Ramos (cell line): Measurements from ENCODE around the gene RUVBL1.
"Not testable (repeated sequence)": the region's sequence is repeated elsewhere in the genome, so short reads cannot be mapped to it uniquely, and the experiment has no call there.

Experiments
- in situ Hi-C: fragments of 300-500 bp; cut with MboI; formaldehyde crosslinking; loops from one replicate; pipeline ENCODE4 v1.14.3; 2022; ENCODE audit warnings: low sequenced_read_pairs; ENCODE audit not compliant: unreplicated experiment

RUVBL1 gene

DNA sequence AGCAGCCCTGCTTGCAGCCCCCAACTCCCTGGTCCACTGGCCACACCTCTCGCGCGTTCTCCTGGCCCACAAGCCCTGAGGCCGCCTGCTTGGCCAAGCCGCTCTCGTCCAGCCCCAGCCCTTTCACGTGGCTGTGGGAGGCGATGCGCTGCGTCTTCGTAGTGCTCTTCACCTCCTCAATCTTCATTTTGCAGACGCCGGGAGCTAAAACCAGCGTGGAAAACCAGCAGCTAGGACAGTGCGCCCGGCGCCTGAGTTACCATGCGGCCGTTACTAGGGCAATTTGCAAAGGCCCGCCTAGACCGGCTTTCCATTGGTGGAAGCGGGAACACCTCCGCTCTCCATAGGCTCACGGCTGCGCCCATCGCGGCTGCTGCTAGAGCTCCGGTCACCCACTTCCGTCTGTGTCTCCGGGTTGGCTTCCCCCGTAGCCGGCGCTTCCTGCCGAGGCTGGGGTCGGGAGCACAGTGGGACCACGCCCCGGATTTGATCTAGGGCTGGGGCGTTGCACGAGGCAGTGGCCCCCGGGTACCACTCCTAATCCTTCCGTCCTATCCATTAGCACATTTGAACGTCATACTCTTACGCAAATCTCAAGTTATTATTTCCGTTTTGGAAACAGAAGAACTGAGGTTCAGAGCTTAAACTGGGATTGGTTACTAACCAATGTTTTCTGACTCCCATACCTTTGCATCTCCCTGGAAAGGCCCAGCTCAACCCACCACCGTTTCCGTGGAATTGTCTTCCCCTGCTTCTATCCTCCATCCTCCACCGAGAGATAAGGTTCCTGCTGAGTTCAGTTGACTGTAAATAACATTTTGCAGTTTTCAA, at the start of gene RUVBL1:
Gene RUVBL1 (minus strand): TSS at position 275 of the 831 bp plus-strand sequence. CDS start 88 bp downstream, at position 187.
- in situ Hi-C loops, result no loop called here

DNA sequence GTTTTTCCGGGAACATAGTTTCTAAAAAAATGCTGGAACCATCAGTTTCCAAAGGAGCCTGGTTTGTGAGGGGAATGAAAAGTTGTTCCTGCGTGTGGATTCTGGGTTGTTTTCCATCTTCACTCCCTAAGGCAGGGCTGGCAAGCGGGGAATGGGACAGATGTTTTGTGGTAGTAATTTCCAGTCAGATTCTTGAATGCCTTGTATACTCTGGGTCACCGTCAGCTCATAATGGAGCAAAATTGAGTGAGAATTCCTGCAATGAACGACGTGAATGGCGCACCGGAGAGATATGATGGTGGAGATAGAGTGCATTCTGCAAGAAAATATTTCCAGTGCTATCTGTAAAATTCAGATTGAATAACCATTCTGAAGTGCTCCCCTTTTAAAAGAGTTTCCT, 49.6 kb upstream of the RUVBL1 start:
- in situ Hi-C loops, result no loop called here

DNA sequence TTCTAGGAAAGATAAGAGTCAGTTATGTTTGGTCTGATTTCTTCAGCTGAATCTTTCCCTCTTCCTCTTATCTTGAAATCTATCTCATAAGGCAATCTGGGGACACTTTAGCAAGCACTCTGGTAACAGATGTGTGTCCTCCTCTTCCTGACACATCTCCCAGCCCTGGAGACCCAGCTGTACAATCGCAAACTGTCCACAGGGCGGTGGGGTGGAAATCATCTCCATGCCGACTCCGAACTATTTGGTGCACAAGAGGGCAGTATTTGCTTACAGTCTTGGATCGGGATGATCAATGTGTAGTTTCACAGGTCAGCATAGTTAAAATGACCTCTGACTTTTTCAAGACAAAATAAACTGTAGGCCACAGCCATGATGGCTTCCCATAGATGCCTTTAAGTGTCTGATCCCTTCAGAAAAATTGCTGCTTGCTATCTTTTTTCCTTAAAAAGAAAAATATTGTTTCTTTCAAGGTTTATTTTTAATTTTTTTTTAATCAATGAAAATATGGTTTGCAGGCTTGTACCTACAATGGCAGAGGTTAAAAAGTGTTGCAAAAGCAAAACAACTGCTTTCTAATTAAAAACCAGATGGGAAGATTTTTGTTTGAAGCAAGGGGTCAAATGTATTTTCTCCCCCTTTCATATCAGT, 47.4 kb upstream of the RUVBL1 start:
- in situ Hi-C loops, result no loop called here

DNA sequence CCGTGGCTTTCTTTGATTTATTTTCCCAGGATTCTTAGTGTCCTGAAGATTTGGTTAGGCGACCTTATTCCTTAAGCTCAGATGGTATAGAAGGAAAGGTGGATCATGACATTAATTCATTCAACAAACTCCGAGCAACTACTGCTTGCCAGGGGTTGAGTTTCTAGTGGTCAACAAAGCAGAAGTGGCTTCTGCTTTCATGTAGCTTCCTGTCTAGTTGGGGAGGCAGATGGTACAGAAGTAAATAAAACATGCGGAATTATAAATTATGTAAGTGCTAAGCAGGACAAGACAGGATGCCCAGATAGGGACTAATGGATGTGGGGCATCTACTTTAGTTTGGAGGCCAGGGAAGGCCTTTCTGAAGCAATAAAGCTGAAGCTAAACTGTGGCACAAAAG, 45.2 kb upstream of the RUVBL1 start:
- in situ Hi-C loops, result no loop called here

DNA sequence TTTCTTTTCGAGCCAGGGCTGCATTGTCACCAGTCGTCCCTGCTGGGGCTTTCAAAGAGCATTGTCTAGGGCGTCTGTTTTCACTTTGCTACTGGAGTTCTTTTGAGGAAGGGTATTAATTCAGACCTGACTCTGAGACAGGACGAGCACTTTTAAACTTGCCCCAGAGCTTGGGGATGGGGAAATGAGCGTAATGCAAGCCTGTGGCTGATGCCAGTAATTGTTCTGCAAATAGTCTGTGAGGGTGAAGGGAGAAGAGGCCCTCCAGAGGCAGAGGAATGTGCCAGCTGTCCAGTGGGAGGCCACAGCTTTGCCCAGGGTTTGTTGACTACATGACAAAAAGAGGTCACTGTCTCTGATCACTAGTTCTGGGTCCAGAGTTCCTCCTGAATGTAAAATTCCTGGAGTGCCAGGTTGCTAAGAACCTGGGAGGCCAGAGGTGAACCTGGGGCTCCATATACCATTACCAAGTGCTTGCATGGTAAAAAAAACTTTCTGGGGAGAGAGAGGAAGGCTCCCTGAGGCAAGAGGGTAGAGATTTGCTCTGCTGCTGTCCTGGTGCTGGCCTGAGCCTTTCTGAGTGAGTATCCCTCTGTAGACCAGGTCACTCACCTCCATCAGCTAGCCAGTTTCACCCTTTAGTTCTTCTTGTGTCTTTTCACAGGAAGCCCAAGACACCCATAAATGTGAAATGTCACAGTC, 44.5 kb upstream of the RUVBL1 start:
- in situ Hi-C loops, result no loop called here

DNA sequence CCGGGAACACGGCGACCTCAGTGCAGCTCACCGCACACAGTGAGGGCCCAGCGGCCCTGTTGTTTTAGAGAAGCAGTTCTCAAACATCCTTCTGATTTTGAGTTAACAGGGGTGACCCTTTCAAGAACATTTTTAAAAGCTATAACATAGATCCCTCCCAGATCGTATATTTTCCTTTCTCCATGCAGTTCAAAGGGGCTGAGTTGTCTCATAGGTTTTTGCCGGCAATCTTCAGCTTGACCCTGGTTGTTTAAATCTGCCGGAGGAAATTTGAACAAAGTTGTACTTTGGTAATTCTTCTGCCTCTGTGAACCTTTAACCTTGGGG, 44.0 kb upstream of the RUVBL1 start:
- in situ Hi-C loops, result no loop called here

DNA sequence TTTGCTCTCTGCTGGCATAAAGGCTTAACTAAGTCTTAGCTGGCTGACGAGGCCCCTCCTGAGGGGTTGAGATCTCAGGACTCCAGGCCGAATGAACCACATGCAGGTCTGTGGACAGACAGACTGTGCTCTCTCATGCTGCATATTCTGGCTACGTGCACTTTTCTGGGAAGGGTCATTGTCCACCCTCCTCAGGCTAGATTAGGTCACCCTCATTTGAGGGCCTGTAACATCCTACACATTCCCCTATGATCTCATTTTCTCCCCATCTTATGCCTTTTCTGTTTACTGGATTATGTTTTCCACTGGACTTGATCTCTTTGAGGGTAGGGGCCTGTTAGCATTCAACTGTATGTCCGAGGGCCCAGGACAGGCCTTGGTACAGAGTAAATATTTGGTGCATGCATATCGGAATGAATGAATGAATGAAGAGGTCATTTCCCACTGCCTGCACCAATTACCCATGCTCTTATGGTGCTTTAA, 43.4 kb upstream of the RUVBL1 start:
- in situ Hi-C loops, result no loop called here

DNA sequence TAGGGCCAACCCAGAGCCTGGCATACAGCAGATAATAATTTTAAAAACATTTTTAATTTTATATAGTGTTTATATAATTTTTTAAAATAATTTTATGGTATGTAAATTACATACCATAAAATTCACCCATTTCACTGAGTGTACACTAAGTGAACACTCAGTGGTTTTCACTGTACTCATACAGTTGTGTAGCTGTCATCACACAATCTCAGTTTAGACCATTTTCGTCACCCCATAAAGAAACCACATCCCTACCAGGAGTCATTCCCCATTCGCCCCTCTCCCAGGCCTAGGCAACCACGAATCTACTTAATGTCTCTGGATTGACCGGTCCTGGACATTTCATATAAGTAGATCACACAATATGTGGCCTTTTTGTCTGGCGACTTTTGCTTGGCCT, 39.8 kb upstream of the RUVBL1 start:
- in situ Hi-C loops, result no loop called here

DNA sequence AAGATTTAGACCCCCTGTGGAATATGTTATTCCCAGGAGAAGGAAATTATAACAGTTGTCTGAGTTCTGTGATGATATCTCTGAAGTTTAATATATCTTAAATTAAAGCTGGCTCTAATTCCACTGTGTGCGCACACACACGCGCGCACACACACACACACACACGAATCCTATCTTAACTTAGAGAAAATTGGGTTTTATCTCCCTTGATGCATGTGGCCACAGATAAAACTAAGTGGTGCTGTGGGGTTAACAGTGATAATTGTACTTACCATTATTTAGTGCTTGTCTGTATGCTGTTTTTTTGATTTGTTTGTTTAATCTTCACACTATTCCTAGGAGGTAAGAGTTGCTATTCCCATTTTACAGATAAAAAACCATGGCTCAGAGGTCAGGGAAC, 37.0 kb upstream of the RUVBL1 start:
- in situ Hi-C loops, result no loop called here

DNA sequence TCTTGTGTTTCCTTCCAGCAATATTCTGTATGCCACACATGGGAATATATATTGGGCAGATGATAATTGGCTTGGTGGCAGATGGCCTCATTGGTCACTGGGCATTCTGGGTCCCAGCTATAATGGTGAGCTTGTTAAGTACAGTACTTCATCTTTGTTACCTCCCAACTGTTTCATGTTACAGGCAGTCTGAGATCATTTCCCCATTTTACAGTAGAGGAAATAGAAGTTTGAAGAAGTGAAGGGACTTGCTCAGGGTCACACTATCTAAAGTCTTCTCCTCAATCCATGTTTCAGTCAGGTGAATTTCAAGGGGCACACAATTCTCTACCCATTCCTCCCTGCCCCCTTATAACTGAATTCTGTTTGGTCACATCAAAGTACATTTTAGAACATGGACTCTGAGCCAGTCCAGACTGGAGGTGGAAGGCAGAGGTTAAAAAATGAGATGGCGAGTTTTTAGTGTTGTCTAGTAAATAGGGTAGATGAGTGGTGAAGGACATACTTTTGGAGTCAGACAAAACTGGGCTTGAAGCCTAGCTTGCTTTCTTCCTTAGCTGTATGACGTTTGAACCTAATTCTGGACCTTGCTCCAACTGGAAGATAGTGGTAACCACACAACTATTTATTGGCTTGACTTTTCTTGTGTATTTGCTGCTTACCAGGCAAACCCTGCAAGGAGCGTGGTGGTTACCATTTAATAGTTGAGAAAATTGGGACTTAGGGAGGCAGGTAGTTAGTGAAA, 32.2 kb upstream of the RUVBL1 start:
- in situ Hi-C loops, result no loop called here

DNA sequence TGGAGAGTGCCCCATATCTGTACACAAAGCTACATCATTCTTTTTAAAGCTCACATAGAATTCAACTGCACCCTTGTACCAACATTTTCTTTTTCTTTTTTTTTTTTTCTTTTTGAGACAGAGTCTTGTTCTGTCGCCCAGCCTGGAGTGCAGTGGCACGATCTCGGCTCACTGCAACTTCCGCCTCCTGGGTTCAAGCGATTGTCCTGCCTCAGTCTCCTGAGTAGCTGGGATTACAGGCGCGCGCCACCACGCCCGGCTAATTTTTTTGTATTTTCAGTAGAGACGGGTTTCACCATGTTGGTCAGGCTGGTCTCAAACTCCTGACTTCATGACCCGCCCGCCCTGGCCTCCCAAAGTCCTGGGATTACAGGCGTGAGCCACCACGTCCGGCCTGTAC, 30.7 kb upstream of the RUVBL1 start:
- in situ Hi-C loops, result not testable (repeated sequence)

DNA sequence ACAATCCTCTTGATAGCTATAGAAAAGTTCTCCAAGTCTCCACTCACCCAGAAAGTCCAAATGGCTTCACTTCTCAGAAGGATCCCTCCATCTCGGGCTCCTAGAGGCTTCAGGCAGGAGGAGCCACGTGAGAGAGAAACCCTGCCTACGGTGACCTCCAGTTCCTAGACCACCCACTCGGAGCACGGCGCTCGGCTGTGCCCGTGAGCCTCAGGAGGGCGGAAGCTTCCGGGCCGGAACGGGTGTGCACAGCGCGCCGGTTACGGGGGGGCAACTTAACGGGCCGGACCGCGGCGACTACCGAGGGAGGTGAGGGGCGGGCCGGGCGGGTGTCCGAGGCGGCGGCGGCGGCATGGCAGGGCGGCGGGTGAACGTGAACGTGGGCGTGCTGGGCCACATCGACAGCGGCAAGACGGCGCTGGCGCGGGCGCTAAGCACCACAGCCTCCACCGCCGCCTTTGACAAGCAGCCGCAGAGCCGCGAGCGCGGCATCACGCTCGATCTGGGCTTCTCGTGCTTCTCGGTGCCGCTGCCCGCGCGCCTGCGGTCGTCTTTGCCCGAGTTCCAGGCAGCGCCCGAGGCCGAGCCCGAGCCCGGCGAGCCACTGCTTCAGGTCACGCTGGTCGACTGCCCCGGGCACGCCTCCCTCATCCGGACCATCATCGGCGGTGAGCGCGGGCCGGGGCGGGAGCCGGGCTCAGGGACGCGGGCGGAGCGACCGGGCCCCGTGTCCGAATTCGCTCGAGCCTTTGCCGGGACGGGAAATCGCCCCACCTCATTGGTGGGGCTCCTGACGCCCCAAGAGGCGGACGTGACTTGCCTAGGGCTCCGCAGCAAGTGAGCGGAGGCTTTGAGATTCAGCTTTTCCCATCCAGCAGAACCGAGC, 29.8 kb upstream of the RUVBL1 start, which contains the start of gene EEFSEC:
Gene EEFSEC (plus strand): TSS at position 326 of the 886 bp plus-strand sequence. CDS start 27 bp downstream, at position 353.
- in situ Hi-C loops, result no loop called here

DNA sequence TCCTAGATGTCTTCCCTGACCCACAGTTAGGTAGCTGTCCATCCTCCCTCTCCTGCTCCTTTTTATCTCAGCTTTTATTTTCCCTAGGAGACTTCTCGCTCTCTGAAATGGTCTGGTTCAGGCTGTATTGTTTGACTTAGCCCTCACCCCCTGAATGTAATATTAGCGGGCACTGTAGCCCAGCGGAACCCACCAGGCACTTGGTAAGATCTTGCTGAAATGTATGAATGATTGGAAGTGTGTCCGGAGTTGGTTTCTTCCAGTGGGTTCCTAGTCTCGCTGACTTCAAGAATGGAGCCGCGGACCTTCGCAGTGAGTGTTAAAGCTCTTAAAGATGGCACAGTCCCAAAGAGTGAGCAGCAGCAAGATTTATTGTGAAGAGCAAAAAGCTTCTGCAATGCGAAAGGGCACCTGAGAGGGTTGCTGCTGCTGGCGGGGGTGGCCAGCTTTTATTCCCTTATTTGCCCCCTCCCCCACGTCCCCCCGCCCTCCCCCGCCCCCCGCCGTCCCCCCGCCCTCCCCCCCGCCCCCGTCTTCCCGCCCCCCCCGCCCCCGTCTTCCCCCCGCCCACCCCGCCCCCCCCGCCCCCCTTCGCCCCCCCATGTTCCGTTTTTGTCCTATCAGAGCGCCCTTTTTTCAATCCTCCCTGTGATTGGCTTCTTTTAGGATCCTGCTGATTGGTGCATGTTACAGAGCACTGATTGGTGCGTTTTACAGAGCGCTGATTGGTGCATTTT, 29.0 kb upstream of the RUVBL1 start:
- in situ Hi-C loops, result no loop called here

DNA sequence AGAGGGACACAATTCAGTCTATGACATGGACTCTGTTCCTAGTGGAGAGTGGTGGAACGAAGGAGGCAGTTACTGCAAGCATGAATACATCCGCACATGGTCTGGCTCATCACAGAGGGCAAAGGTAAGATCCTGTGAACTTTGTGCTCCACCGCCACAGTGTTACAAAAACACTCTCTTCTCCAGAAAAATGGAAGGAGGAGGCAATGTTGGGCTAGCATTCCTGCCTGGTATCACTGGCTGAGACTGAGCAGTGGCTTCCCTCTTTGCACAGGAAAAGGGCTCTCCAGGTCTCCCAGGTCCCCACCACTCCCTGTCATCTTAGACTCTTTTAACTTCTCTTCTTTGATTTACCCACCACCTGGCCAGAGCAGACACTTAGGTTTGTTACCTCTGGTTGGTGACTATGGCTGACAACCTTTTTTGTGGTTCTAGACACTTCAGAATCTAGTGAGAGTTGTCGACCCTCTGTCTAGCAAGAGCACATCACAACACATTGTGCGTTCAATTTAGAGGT, 28.2 kb upstream of the RUVBL1 start:
- in situ Hi-C loops, result no loop called here

DNA sequence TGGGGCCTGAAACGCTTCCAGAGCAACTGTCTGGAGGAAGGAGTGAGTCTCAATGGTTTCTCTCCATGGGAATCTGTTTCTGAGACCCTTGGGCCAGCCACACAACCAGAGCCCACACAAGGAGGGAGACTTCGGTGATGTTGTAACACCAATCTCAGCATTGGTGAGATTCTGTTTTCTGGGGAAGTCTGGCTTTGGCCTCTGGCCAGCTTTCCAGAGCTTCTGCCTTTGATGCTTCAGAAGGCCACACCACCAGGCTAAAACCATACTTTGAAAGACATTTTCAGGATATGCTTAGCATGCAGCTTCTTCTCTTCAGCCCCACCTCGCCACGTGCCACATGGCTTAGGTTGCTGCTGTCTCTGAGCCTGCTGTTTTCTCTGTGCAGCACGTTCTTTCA, 26.0 kb upstream of the RUVBL1 start:
- in situ Hi-C loops, result no loop called here

DNA sequence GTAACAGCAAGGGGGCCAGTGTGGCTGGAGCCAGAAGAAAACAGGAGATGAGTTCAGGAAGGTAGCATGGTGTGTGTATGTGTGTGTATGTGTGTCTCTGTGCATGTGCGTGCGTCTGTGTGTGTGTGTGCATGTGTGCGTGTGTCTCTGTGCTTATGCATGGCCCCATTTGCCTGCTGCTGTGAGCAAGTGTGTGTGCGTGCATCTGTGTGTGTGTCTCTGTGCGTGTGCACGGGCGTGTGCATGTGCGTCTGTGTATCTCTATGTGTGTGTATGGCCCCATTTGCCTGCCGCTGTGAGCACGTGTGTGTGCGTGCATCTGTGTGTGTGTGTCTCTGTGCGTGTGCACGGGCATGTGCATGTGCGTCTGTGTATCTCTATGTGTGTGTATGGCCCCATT, 22.6 kb upstream of the RUVBL1 start:
- in situ Hi-C loops, result no loop called here

DNA sequence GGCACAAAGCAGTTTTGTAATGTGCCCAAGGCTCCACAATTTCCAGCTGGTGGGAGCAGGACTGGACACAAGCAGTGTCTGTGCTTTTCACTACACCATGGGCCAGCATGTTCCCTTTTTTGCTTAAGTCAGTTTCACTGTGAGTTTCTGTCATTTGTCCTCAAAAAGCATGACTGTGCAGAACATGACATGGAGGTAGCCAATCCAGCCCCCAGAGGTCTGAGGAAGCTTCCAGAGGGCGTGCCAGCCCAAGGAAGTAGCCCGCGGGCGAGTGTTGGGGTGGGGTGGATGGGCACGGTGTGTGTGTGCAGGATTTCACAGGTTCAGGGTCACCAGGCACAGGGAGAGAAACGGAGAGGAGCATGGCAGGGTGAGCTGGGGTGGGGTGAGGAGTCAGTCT, 21.7 kb upstream of the RUVBL1 start:
- in situ Hi-C loops, result no loop called here

DNA sequence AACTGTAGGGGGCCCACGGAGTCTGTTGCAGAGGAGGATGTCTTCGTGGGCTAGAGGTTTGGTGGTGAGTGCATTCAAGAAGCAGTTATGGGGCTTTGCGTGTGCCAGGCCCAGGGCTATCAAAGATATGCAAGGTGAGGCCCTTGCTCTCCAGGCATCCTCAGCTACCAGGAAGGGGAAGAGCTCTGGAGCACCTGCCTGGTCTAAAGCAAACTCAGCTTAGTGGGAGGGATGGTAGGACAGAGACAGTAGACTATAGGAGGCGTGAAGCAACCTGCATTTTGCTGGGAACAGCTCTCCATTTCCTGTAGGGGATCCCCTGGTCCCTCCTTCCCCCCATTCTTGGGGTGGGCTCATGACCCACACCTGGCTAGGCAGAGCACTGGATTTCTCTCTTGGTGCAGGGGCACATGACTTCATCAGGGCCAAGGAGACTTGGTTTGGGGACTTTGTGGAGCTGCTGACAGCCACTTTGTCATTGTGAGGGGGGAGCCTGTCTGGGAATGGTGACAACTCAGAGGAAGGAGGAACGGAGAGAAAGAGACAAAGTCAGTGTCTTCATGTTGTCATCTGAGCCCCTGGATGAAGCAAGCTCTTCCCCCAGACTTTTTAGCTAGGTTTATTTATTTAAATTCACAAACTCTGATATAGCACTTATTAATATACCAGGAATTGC, 21.0 kb upstream of the RUVBL1 start:
- in situ Hi-C loops, result no loop called here
